Breast epithelium (tissue), 4 donors: ENCODE data around the gene TSPAN10. TPM values are rescaled to one million over a fixed set of nuclear protein-coding genes. Genes with fewer than 3 reads are reported as not detected.
A peak's percentile ranks its signal among the peaks of the same experiment; 100 is the strongest.

Experiments
- DNase-seq, 2 donors: peaks; one replicate each; pipeline ENCODE4 v3.0.0-alpha.2; 2019; ENCODE audit warnings: low spot score in 2 of 2
- H3K27ac ChIP-seq, 2 donors: fragments of 200-600 bp; sonication (generic) in 1 of 2; one replicate each; pipeline ENCODE4 v1.5.1; 2016 to 2019; ENCODE audit warnings: mild to moderate bottlenecking in 1 of 2
- H3K27me3 ChIP-seq, 2 donors: fragments of 200-600 bp; sonication (generic) in 1 of 2; one replicate each; pipeline versions ENCODE4 v1.5.1 to v1.6.0; 2017 to 2019; ENCODE audit warnings: control low read depth in 1 of 2, mild to moderate bottlenecking in 1 of 2
- H3K36me3 ChIP-seq: fragments of 200-600 bp; one replicate; pipeline ENCODE4 v1.5.1; 2019
- H3K4me1 ChIP-seq, 2 donors: fragments of 200-600 bp; sonication (generic); one replicate each; pipeline ENCODE4 v1.5.1; 2016 to 2019; ENCODE audit warnings: control low read depth in 1 of 2
- H3K4me3 ChIP-seq, 3 donors: fragments of 200-600 bp; sonication (generic); 1 replicate in 2 of 3; 2 replicates in 1 of 3; pipeline ENCODE4 v1.5.1; 2016 to 2019; ENCODE audit warnings: mild to moderate bottlenecking in 3 of 3, moderate library complexity in 2 of 3
- H3K9me3 ChIP-seq, 2 donors: fragments of 200-600 bp; sonication (generic) in 1 of 2; one replicate each; pipeline ENCODE4 v1.5.1; 2016 to 2019; ENCODE audit warnings: control low read depth in 1 of 2
- POLR2A ChIP-seq: fragments of 450-650 bp; IDR thresholded peaks from one replicate; pipeline ENCODE4 v1.6.1; 2016; ENCODE audit warnings: antibody characterized with exemption, mild to moderate bottlenecking, moderate library complexity
- POLR2AphosphoS5 ChIP-seq, 3 donors: sonication (generic); formaldehyde crosslinking; IDR thresholded peaks; one replicate each; pipeline ENCODE4 v1.6.1; 2017; ENCODE audit warnings: antibody characterized with exemption in 3 of 3
- intact Hi-C: fragments of 100-400 bp; cut with DNase I; formaldehyde crosslinking; loops from one replicate; pipeline ENCODE4 v1.15.1; 2023; ENCODE audit warnings: low total_unique reads
- total RNA-seq, 3 donors: library from RNA; depleted of rRNA; stranded (reverse); fragments of >200 nt; gene quantifications; one replicate each; pipeline ENCODE4 v1.1.0, GENCODE V29; 2016
- TF ChIP-seq, protein P1 (sequence below), 3 donors: fragments of 450-650 bp; IDR thresholded peaks; one replicate each; pipeline ENCODE4 v1.5.1; 2016 to 2017; ENCODE audit warnings: antibody characterized with exemption in 3 of 3, mild to moderate bottlenecking in 3 of 3, moderate library complexity in 3 of 3

Gene TSPAN10
- total RNA-seq, 3 donors from 2014 or later = 0.80 to 3.5 (median 2.6) TPM

DNA sequence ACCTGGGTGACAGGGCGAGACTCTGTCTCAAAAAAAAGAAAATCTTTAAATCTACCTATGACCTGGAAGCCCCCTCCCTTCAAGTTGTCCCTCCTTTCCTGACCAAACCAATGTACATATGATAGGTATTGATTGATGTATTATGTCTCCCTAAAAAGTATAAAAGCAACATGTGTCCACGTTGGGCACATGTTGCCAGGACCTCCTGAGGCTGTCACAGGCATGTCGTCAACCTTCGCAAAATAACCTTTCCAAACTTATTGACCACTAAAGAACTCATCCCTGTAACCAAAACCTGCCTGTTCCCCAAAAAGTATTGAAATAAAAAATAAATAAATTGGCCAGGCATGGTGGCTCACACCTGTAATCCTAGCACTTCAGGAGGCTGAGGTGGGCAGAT is 25.0 kb downstream of the TSPAN10 start:
- no peaks in the 10 kb centered on the region for H3K36me3 ChIP-seq
- H3K4me1 ChIP-seq = peaks cover 0 to 7% of the 10 kb centered on the region in 2 donors
- no peak overlapping the region for H3K27ac ChIP-seq
- H3K9me3 ChIP-seq = no peaks in the 10 kb centered on the region
- H3K4me3 ChIP-seq = no peak overlapping the region
- no peak for DNase-seq
- intact Hi-C loops = no loop called here
- TF ChIP-seq POLR2AphosphoS5 (IDR thresholded peaks at IDR 0.05) (no peak), POLR2A (no peak)
- TF ChIP-seq, protein P1, sequence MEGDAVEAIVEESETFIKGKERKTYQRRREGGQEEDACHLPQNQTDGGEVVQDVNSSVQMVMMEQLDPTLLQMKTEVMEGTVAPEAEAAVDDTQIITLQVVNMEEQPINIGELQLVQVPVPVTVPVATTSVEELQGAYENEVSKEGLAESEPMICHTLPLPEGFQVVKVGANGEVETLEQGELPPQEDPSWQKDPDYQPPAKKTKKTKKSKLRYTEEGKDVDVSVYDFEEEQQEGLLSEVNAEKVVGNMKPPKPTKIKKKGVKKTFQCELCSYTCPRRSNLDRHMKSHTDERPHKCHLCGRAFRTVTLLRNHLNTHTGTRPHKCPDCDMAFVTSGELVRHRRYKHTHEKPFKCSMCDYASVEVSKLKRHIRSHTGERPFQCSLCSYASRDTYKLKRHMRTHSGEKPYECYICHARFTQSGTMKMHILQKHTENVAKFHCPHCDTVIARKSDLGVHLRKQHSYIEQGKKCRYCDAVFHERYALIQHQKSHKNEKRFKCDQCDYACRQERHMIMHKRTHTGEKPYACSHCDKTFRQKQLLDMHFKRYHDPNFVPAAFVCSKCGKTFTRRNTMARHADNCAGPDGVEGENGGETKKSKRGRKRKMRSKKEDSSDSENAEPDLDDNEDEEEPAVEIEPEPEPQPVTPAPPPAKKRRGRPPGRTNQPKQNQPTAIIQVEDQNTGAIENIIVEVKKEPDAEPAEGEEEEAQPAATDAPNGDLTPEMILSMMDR (IDR thresholded peaks at IDR 0.05) = no peak
- no peaks in the 10 kb centered on the region for H3K27me3 ChIP-seq

DNA sequence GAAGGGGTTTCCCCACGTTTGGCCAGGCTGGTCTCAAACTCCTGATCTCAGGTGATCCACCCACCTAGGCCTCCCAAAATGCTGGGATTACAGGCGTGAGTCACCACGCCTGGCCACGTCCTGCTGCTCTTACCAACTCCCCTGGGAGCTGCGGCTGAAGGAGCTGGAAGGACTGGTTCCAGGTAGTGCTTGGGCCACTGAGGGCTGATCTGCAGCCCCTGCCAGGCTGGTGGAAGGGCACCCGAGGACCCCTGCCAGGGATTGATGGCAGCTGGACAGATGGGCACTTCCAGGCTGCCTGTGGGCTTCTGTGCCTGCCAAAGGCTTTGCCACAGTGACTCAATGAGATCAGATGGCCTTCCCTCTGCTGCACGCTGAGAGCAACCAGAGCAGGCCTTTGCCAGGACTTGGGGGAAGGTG is 27.1 kb downstream of the TSPAN10 start:
- H3K36me3 ChIP-seq = no peaks in the 10 kb centered on the region

DNA sequence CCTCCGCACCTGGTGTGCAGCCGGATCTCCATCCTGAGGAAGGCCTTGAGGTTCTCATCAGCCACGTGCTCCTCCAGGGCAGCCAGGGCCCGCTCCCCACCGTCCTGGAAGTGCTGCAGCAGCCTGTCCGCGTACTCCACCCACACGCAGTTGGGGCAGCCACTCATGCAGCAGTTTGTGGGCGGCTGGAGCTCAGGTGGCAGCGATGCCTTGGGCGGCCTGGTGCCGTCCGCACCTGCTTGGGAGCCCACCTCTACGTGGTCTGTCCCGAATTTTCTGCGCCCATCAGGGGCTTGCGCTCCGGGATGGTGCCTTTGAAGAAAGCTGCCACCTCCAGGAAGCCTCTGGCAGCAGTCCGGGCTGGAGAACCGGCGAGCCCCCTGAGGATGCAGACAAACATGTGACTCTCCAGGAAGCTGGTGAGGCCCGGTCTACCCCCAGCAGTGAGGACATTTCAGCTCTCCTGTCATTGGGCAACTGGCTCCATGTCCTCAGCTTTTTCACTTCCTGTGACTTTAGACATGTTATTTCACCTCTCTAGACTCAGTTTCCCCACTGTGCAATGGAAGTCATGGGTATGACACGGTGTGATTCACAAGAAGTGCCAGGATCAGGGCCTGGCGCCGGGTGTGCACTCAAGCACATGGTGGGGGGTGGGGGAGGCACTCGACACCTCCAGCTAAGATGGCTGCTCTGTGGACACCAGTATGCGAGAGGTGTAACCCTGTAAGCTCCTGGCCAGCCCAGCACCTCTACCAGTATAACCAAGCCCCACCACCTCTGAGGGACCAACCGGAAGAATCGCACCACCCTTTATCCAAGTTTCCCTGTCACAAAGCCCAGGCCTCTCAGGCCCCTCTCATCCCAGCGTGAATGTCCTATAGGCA is 28.5 kb downstream of the TSPAN10 start:
- Histone ChIP-seq H3K27me3 (no peaks in the 10 kb centered on the region), H3K9me3 (no peaks in the 10 kb centered on the region), H3K4me3 (peak overlapping the region; percentile 78 to 99 (median 98)), H3K27ac (peak overlapping the region; percentile 91 to 93), H3K36me3 (no peaks in the 10 kb centered on the region), H3K4me1 (peaks cover 0 to 13% of the 10 kb centered on the region in 2 donors)
- intact Hi-C loops = no loop called here
- TF ChIP-seq POLR2A = no peak
- no peak for TF ChIP-seq POLR2AphosphoS5 (IDR thresholded peaks at IDR 0.05)
- TF ChIP-seq, protein P1 (IDR thresholded peaks at IDR 0.05) = no peak
- DNase-seq = no peak

More for the DNA sequence above, 27.1 kb downstream of the TSPAN10 start:
- Histone ChIP-seq H3K27me3 (no peaks in the 10 kb centered on the region), H3K4me3 (no peak overlapping the region), H3K27ac (no peak overlapping the region), H3K4me1 (peaks cover 0 to 13% of the 10 kb centered on the region in 2 donors), H3K9me3 (no peaks in the 10 kb centered on the region)
- TF ChIP-seq POLR2AphosphoS5 (IDR thresholded peaks at IDR 0.05) (no peak), POLR2A (no peak)
- TF ChIP-seq, protein P1 (IDR thresholded peaks at IDR 0.05) = no peak
- DNase-seq = no peak
- intact Hi-C loops = no loop called here

DNA sequence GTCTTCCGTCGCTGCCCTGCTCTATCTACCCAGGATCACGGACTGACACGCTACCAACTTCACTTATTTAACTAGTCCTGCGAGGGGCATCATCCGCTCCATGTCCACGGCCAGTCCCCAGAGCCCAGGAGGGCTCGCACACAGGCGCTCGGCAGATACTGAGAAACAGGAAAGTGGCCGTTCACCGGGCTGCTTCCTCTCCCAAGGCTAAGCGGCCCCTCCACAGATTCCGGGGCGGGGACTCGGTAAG is 29.0 kb downstream of the TSPAN10 start:
- Histone ChIP-seq H3K9me3 (no peaks in the 10 kb centered on the region), H3K27me3 (no peaks in the 10 kb centered on the region), H3K27ac (peak overlapping the region; percentile 91 to 93), H3K4me3 (peak overlapping the region; percentile 78 to 99 (median 98)), H3K4me1 (peaks cover 0 to 13% of the 10 kb centered on the region in 2 donors), H3K36me3 (no peaks in the 10 kb centered on the region)
- TF ChIP-seq POLR2AphosphoS5 (IDR thresholded peaks at IDR 0.05) (no peak), POLR2A (no peak)
- TF ChIP-seq, protein P1 (IDR thresholded peaks at IDR 0.05) = no peak
- intact Hi-C loops = no loop called here
- DNase-seq = no peak
